SHP77 (cell line): ENCODE measurements around the gene OSBPL1A.

Source experiments
- DNase-seq, 2 experiments: peaks; one replicate each; lab custom pipeline; 2025; lab: John Stamatoyannopoulos, UW

Gene OSBPL1A

GRCh38 chr18:24219561-24220317 is 177.9 kb downstream of the OSBPL1A start:
- peak in 1 of 2 experiments; percentile 47 for DNase-seq

GRCh38 chr18:24214913-24215312 is 182.7 kb downstream of the OSBPL1A start:
- DNase-seq, result no peak

- no peak for DNase-seq
Measured at GRCh38 chr18:24214144-24214543, 183.5 kb downstream of the OSBPL1A start.

GRCh38 chr18:24212939-24213338 is 184.7 kb downstream of the OSBPL1A start:
- DNase-seq, result no peak

GRCh38 chr18:24209558-24209957 is 188.1 kb downstream of the OSBPL1A start:
- DNase-seq, result no peak

GRCh38 chr18:24208270-24209035 is 189.2 kb downstream of the OSBPL1A start:
- no peak for DNase-seq

- DNase-seq, result no peak
Measured at GRCh38 chr18:24204904-24205303, 192.7 kb downstream of the OSBPL1A start.

- DNase-seq, result no peak
Measured at GRCh38 chr18:24201699-24202687, 195.6 kb downstream of the OSBPL1A start.

- DNase-seq, result no peak
Measured at GRCh38 chr18:24200494-24201290, 196.9 kb downstream of the OSBPL1A start.

GRCh38 chr18:24199372-24199962 is 198.2 kb downstream of the OSBPL1A start:
- DNase-seq, result no peak

- DNase-seq, result peak in 1 of 2 experiments; percentile 0
Measured at GRCh38 chr18:24198461-24198860, 199.2 kb downstream of the OSBPL1A start.

GRCh38 chr18:24197412-24197811 is 200.2 kb downstream of the OSBPL1A start:
- DNase-seq, result no peak

GRCh38 chr18:24196764-24197163 is 200.9 kb downstream of the OSBPL1A start:
- DNase-seq, result no peak

GRCh38 chr18:24195296-24196053 is 202.1 kb downstream of the OSBPL1A start:
- DNase-seq, result no peak

- DNase-seq, result no peak
Measured at GRCh38 chr18:24190590-24190989, 207.0 kb downstream of the OSBPL1A start.

GRCh38 chr18:24189664-24190346 is 207.8 kb downstream of the OSBPL1A start:
- DNase-seq, result no peak

GRCh38 chr18:24189007-24189528 is 208.6 kb downstream of the OSBPL1A start:
- no peak for DNase-seq

GRCh38 chr18:24188120-24188519 is 209.5 kb downstream of the OSBPL1A start:
- no peak for DNase-seq

GRCh38 chr18:24187689-24188088 is 209.9 kb downstream of the OSBPL1A start:
- no peak for DNase-seq
